ENCODE measurements around the gene SLC5A6.
"Not testable (repeated sequence)": the region's sequence is repeated elsewhere in the genome, so short reads cannot be mapped to it uniquely, and the experiment has no call there.

The SLC5A6 gene

GRCh38 chr2:27203741-27204140, 8.3 kb downstream of the SLC5A6 start:
- DNase-seq, result no peak

- DNase-seq, result no peak
Measured at GRCh38 chr2:27202854-27203253, 9.2 kb downstream of the SLC5A6 start.

GRCh38 chr2:27201675-27202074, 10.4 kb downstream of the SLC5A6 start:
- DNase-seq, result no peak

GRCh38 chr2:27199241-27199640, 12.8 kb downstream of the SLC5A6 start:
- DNase-seq, result no peak

- no peak for DNase-seq
Measured at GRCh38 chr2:27198627-27199026, 13.4 kb downstream of the SLC5A6 start.

GRCh38 chr2:27198068-27198467, 14.0 kb downstream of the SLC5A6 start:
- not testable (repeated sequence) for DNase-seq

- not testable (repeated sequence) for DNase-seq
Measured at GRCh38 chr2:27195799-27196198, 16.3 kb downstream of the SLC5A6 start.

- DNase-seq, result no peak
Measured at GRCh38 chr2:27194538-27195354, 17.3 kb downstream of the SLC5A6 start.

- no peak for DNase-seq
Measured at GRCh38 chr2:27191070-27191829, 20.8 kb downstream of the SLC5A6 start.

GRCh38 chr2:27189989-27190388, 22.1 kb downstream of the SLC5A6 start:
- no peak for DNase-seq

GRCh38 chr2:27186613-27187345, 25.3 kb downstream of the SLC5A6 start:
- DNase-seq, result no peak

GRCh38 chr2:27185331-27186026, 26.6 kb downstream of the SLC5A6 start:
- no peak for DNase-seq

GRCh38 chr2:27184115-27184514, 28.0 kb downstream of the SLC5A6 start:
- no peak for DNase-seq

- no peak for DNase-seq
Measured at GRCh38 chr2:27182346-27182745, 29.7 kb downstream of the SLC5A6 start.

- DNase-seq, result no peak
Measured at GRCh38 chr2:27179344-27180000, 32.6 kb downstream of the SLC5A6 start.

- DNase-seq, result no peak
Measured at GRCh38 chr2:27178469-27178868, 33.6 kb downstream of the SLC5A6 start.

GRCh38 chr2:27177441-27178351, 34.4 kb downstream of the SLC5A6 start:
- DNase-seq, result no peak

- DNase-seq, result not testable (repeated sequence)
Measured at GRCh38 chr2:27175781-27176180, 36.3 kb downstream of the SLC5A6 start.

GRCh38 chr2:27175330-27175729, 36.7 kb downstream of the SLC5A6 start:
- no peak for DNase-seq

GRCh38 chr2:27174638-27175037, 37.4 kb downstream of the SLC5A6 start:
- no peak for DNase-seq

- no peak for DNase-seq
Measured at GRCh38 chr2:27171351-27171848, 40.7 kb downstream of the SLC5A6 start.

All from NCI-H1048 (cell line).